Stomach (tissue), 9 donors: ENCODE results near the gene PTPRE. TPM values are rescaled to one million over a fixed set of nuclear protein-coding genes. Genes with fewer than 3 reads are reported as not detected.

Source experiments
- DNase-seq, 2 donors: peaks; one replicate each; pipeline versions ENCODE4 v3.0.0 to v3.0.0-alpha.2; 2013 to 2019
- H3K27ac ChIP-seq, 5 donors: fragments of 200-600 bp in 4 of 5; sonication (generic) in 4 of 5; one replicate each; pipeline ENCODE4 v1.5.1; 2013 to 2019; ENCODE audit warnings: mild to moderate bottlenecking in 1 of 5, moderate library complexity in 1 of 5
- H3K27me3 ChIP-seq, 3 donors: fragments of 200-600 bp; sonication (generic); one replicate each; pipeline ENCODE4 v1.5.1; 2017 to 2019; ENCODE audit warnings: mixed run types in 1 of 3
- H3K36me3 ChIP-seq, 4 donors: fragments of 200-600 bp; sonication (generic); 1 replicate in 3 of 4; 2 replicates in 1 of 4; pipeline ENCODE4 v1.5.1; 2016 to 2019
- H3K4me1 ChIP-seq, 4 donors: fragments of 200-600 bp; sonication (generic); one replicate each; pipeline ENCODE4 v1.5.1; 2016 to 2019
- H3K4me3 ChIP-seq, 4 donors: fragments of 200-600 bp; sonication (generic) in 3 of 4; one replicate each; pipeline ENCODE4 v1.5.1; 2016 to 2019; ENCODE audit warnings: mild to moderate bottlenecking in 1 of 4
- H3K9me3 ChIP-seq, 4 donors: fragments of 200-600 bp; sonication (generic); one replicate each; pipeline ENCODE4 v1.5.1; 2016 to 2019
- CTCF ChIP-seq, 7 experiments: fragments of 450-650 bp in 4 of 7; fragments of 200-600 bp in 3 of 7; sonication (generic) in 3 of 7; IDR thresholded peaks; one replicate each; pipeline ENCODE4 v1.5.1; 2016 to 2019; ENCODE audit warnings: antibody characterized with exemption in 7 of 7, control low read depth in 2 of 7, mild to moderate bottlenecking in 1 of 7
- EP300 ChIP-seq: sonication (generic); formaldehyde crosslinking; IDR thresholded peaks from one replicate; pipeline ENCODE4 v1.6.1; 2017; ENCODE audit warnings: antibody characterized with exemption
- POLR2A ChIP-seq, 4 donors: fragments of 450-650 bp; IDR thresholded peaks; one replicate each; pipeline ENCODE4 v1.6.1; 2016; ENCODE audit warnings: antibody characterized with exemption in 4 of 4, control low read depth in 2 of 4, mild to moderate bottlenecking in 1 of 4, moderate library complexity in 1 of 4
- POLR2AphosphoS5 ChIP-seq, 3 donors: sonication (generic); formaldehyde crosslinking; IDR thresholded peaks; one replicate each; pipeline ENCODE4 v1.6.1; 2016; ENCODE audit warnings: antibody characterized with exemption in 3 of 3
- WGBS, 5 donors: extraction: QIAGEN DNeasy Blood & Tissue Kit in 3 of 5; methylation state at CpG; one replicate each; pipeline versions ENCODE4 v1.1.5 to v1.1.7; 2013 to 2018; 5-methylcytosine and 5-hydroxymethylcytosine counted together
- intact Hi-C: fragments of 100-400 bp; cut with DNase I; formaldehyde crosslinking; loops from one replicate; pipeline ENCODE4 v1.15.1; 2023; ENCODE audit warnings: low total_unique reads
- polyA plus RNA-seq, 3 donors: library from polyadenylated mRNA; stranded (reverse); fragments of 200-250 nt; gene quantifications; one replicate each; pipeline ENCODE4 v1.2.3, GENCODE V29; 2013
- total RNA-seq, 5 donors: library from RNA; depleted of rRNA; stranded (reverse); fragments of >200 nt; gene quantifications; one replicate each; pipeline versions ENCODE4 v1.1.0 to v1.2.3, GENCODE V29; 2014 to 2016
- donor health status: healthy with polysubstance abuse.
- donor health status: Bipolar disorder and iron deficiency.
- donor health status: healthy.

The PTPRE gene
- total and polyA plus RNA-seq, 8 donors, result 4.0 to 26.4 (median 8.9) TPM

GRCh38 chr10:127935071-127935561 is 28.2 kb downstream of the PTPRE start:
- H3K4me1 ChIP-seq, result no peaks in the 10 kb centered on the region
- no peaks in the 10 kb centered on the region for H3K9me3 ChIP-seq
- H3K27me3 ChIP-seq, result no peaks in the 10 kb centered on the region
- WGBS, 5 donors, result 72 to 87% (median 80%) methylated on average over 15 to 16 of the region's 16 CpGs
- peaks cover 0 to 7% (median 2%) of the 10 kb centered on the region in 4 donors for H3K36me3 ChIP-seq
- no peak overlapping the region for H3K4me3 ChIP-seq
- DNase-seq, result no peak
- TF ChIP-seq EP300 (no peak), CTCF (IDR thresholded peaks at IDR 0.05) (no peak), POLR2AphosphoS5 (IDR thresholded peaks at IDR 0.05) (no peak), POLR2A (IDR thresholded peaks at IDR 0.05) (no peak)
- no peak overlapping the region for H3K27ac ChIP-seq
- intact Hi-C loops, result no loop called here

DNA sequence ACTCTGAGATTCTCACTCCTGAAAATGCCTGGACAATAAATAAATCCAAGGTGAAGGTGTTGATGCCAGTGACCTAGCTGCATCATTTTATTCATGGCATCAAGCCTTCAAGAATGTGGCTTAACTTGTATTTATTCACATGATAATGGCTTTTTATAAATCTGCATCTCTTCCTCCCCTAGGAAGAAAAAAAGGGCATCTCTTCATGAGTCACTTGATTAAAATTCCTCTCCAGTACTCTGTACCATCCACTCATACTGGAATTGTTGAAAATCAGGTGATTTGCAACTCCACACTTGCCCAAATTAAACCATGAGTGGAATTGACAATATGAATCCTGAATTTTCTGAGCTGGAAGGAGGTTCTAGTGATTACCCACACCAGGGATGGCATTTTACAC is 30.2 kb downstream of the PTPRE start:
- TF ChIP-seq POLR2A (IDR thresholded peaks at IDR 0.05), result no peak
- TF ChIP-seq CTCF (IDR thresholded peaks at IDR 0.05), result no peak
- no peak for TF ChIP-seq EP300
- no peak for TF ChIP-seq POLR2AphosphoS5 (IDR thresholded peaks at IDR 0.05)
- Histone ChIP-seq H3K4me3 (no peak overlapping the region), H3K27ac (no peak overlapping the region), H3K27me3 (no peaks in the 10 kb centered on the region), H3K4me1 (no peaks in the 10 kb centered on the region), H3K36me3 (peaks cover 0 to 7% (median 2%) of the 10 kb centered on the region in 4 donors), H3K9me3 (no peaks in the 10 kb centered on the region)
- no peak for DNase-seq
- intact Hi-C loops, result no loop called here

GRCh38 chr10:127937915-127938463 is 31.1 kb downstream of the PTPRE start:
- TF ChIP-seq POLR2AphosphoS5 (IDR thresholded peaks at IDR 0.05) (no peak), CTCF (IDR thresholded peaks at IDR 0.05) (no peak), POLR2A (IDR thresholded peaks at IDR 0.05) (no peak), EP300 (no peak)
- no peaks in the 10 kb centered on the region for H3K4me1 ChIP-seq
- H3K27me3 ChIP-seq, result no peaks in the 10 kb centered on the region
- intact Hi-C loops, result no loop called here
- peaks cover 0 to 7% (median 2%) of the 10 kb centered on the region in 4 donors for H3K36me3 ChIP-seq
- no peak overlapping the region for H3K27ac ChIP-seq
- DNase-seq, result no peak
- 56 to 63% (median 60%) methylated on average over 5 of the region's 5 CpGs for WGBS, 5 donors
- H3K9me3 ChIP-seq, result no peaks in the 10 kb centered on the region
- H3K4me3 ChIP-seq, result no peak overlapping the region

DNA sequence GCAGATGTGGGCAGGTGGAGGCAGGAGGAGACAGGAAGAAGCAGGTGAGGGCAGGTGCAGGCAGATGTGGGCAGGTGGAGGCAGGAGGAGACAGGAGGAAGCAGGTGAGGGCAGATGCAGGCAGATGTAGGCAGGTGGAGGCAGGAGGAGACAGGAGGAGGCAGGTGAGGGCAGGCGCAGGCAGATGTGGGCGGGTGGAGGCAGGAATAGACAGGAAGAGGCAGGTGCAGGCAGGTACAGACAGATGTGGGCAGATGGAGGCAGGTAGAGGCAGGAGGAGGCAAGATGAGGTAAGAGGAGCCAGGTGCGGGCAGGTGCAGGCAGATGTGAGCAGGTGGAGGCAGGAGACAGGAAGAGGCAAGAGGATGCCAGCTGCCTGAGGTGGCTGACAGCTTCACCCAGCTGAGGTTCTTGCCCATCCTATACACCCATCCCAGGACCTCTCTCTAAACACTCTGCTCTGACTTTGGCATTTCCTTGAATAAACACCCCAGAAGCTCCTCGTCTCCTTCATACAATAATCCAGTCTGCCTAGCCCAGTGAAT is 33.0 kb downstream of the PTPRE start:
- peaks cover 0 to 1% (median 0%) of the 10 kb centered on the region in 4 donors for H3K36me3 ChIP-seq
- intact Hi-C loops, result no loop called here
- TF ChIP-seq EP300, result no peak
- TF ChIP-seq POLR2A (IDR thresholded peaks at IDR 0.05), result no peak
- no peak for TF ChIP-seq CTCF (IDR thresholded peaks at IDR 0.05)
- TF ChIP-seq POLR2AphosphoS5 (IDR thresholded peaks at IDR 0.05), result no peak
- peaks cover 0 to 3% (median 0%) of the 10 kb centered on the region in 4 donors for H3K4me1 ChIP-seq
- H3K4me3 ChIP-seq, result no peak overlapping the region
- H3K27me3 ChIP-seq, result no peaks in the 10 kb centered on the region
- DNase-seq, result no peak
- WGBS, 5 donors, result 81 to 95% (median 83%) methylated on average over 4 of the region's 4 CpGs
- no peak overlapping the region for H3K27ac ChIP-seq
- H3K9me3 ChIP-seq, result no peaks in the 10 kb centered on the region
